Measurements from ENCODE around the gene MDGA2. TPM values are rescaled to one million over a fixed set of nuclear protein-coding genes. Genes with fewer than 3 reads are reported as not detected.
"Not testable (repeated sequence)": the region's sequence is repeated elsewhere in the genome, so short reads cannot be mapped to it uniquely, and the experiment has no call there.

MDGA2 gene
- total RNA-seq, 2 experiments from 2014 or later: not detected

DNA sequence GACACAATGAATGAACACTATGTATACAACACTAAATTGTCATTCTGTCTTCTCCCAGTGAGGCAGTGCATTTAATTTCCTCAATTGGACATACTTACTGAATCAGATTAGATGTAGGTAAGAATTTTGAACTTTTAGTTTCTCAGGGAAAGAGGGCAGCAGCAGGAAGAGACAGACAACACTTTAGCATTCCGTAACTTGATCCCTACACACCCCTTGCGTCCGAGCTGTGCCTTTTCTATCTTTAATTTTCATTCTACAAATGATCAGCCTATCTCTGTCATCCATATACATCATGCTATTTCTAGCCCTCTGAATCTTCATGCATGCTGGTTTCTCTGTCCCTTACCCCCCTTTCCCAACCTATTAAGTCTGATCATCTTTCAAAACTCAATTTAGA, 665.8 kb downstream of the MDGA2 start:
- no peaks in the 10 kb centered on the region for H3K36me3 Mint-ChIP-seq (ENCODE audit: low read depth)
- peaks cover 2% of the 10 kb centered on the region for H3K9me3 Mint-ChIP-seq (ENCODE audit: insufficient read depth)
- no peaks in the 10 kb centered on the region for H3K4me1 Mint-ChIP-seq (ENCODE audit: low read depth)
- H3K27me3 Mint-ChIP-seq (ENCODE audit: low read depth): no peaks in the 10 kb centered on the region
- ChIA-PET CTCF (no interaction called here), POLR2A (no interaction called here)
- no peak for ATAC-seq
- no peak for DNase-seq
- H3K27ac Mint-ChIP-seq: no peak overlapping the region
- H3K4me3 Mint-ChIP-seq: no peak overlapping the region

DNA sequence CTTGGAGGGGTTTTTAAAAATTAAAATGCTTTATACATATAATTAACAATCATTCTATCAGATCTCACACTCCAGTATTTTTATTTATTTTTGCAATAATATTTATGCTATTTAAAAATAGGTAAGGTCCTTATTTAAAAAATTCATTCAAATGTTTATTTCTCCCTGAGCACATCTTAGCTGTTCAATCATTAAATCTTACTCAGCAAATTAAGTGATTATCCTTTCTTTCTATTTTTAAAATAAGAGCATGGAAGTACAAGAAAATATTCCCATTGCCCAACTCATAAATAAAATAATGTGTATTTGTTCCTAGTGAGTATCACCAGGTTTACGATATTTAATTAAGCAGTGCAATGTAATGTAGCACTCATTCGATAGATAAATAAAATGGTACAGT, 666.7 kb downstream of the MDGA2 start:
- ATAC-seq (no peak), DNase-seq (no peak)
- Mint-ChIP-seq H3K36me3 (ENCODE audit: low read depth) (no peaks in the 10 kb centered on the region), H3K27me3 (ENCODE audit: low read depth) (no peaks in the 10 kb centered on the region), H3K9me3 (ENCODE audit: insufficient read depth) (no peaks in the 10 kb centered on the region), H3K4me1 (ENCODE audit: low read depth) (no peaks in the 10 kb centered on the region), H3K4me3 (no peak overlapping the region), H3K27ac (no peak overlapping the region)
- ChIA-PET POLR2A (no interaction called here), CTCF (no interaction called here)

DNA sequence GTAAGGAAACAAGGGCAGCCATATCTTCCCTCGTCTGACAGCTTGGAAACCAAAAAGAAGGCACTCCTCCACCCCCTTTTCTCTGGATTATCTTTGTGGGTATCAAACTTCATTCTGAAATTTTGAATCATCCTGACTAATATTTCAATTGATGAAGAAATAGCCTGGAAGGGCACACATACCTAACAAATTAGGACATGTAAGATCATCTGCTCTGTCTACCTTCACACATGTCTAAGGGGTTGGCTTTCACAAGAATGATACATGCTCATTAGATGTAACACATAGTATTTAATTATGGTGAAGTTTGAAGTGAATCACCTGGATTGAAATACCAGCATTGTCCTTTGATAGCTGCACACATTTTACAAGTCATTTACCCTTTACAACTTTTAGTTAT, 675.7 kb downstream of the MDGA2 start:
- Mint-ChIP-seq H3K27ac (no peak overlapping the region), H3K27me3 (ENCODE audit: low read depth) (no peaks in the 10 kb centered on the region), H3K4me1 (ENCODE audit: low read depth) (no peaks in the 10 kb centered on the region), H3K36me3 (ENCODE audit: low read depth) (no peaks in the 10 kb centered on the region), H3K9me3 (ENCODE audit: insufficient read depth) (no peaks in the 10 kb centered on the region), H3K4me3 (no peak overlapping the region)
- ATAC-seq (no peak), DNase-seq (no peak)
- ChIA-PET POLR2A (no interaction called here), CTCF (no interaction called here)

DNA sequence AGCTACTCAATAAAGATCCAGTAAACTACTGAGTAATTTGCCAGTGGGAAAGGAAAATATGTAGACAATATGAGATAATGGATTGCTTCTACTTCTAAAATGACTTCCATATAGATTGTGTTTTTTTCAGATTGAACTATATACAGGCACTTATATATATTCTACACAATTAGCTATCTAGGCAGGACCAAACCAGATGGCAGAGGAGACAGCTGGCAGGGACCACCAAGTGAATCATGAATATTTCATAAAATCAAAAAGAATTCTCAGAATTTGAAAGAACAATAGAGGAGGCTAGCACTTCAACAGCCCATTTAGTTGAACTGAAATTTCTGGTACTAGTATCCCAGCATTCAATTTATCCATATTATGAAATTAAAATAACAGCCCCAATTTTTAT, 685.8 kb downstream of the MDGA2 start:
- Mint-ChIP-seq H3K27ac (no peak overlapping the region), H3K36me3 (ENCODE audit: low read depth) (no peaks in the 10 kb centered on the region), H3K4me1 (ENCODE audit: low read depth) (no peaks in the 10 kb centered on the region), H3K9me3 (ENCODE audit: insufficient read depth) (no peaks in the 10 kb centered on the region), H3K4me3 (no peak overlapping the region), H3K27me3 (ENCODE audit: low read depth) (no peaks in the 10 kb centered on the region)
- CTCF ChIA-PET: no interaction called here
- DNase-seq (no peak), ATAC-seq (no peak)
- POLR2A ChIA-PET: no interaction called here

DNA sequence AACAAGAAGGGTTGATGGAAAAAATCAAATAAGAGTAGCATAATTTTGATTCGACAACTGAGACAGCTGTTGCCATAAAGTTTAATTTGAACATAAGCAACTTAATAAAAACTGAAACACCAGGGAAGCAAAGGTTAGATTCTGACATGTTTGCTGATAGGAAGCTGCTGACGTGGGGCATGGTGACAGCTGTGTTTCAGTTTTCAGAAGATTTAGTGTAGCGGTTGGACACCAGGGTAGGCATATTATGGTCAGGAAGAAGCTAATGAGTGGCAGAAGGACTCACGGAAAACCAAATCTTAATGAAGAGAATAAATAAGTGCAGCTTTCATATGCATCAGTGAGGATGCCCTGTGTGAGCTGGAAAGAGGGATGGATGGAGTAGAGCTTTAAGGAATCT, 687.1 kb downstream of the MDGA2 start:
- Mint-ChIP-seq H3K27ac (no peak overlapping the region), H3K4me3 (no peak overlapping the region), H3K27me3 (ENCODE audit: low read depth) (no peaks in the 10 kb centered on the region), H3K4me1 (ENCODE audit: low read depth) (no peaks in the 10 kb centered on the region), H3K36me3 (ENCODE audit: low read depth) (no peaks in the 10 kb centered on the region), H3K9me3 (ENCODE audit: insufficient read depth) (no peaks in the 10 kb centered on the region)
- ATAC-seq: no peak
- no peak for DNase-seq
- ChIA-PET POLR2A (no interaction called here), CTCF (no interaction called here)

DNA sequence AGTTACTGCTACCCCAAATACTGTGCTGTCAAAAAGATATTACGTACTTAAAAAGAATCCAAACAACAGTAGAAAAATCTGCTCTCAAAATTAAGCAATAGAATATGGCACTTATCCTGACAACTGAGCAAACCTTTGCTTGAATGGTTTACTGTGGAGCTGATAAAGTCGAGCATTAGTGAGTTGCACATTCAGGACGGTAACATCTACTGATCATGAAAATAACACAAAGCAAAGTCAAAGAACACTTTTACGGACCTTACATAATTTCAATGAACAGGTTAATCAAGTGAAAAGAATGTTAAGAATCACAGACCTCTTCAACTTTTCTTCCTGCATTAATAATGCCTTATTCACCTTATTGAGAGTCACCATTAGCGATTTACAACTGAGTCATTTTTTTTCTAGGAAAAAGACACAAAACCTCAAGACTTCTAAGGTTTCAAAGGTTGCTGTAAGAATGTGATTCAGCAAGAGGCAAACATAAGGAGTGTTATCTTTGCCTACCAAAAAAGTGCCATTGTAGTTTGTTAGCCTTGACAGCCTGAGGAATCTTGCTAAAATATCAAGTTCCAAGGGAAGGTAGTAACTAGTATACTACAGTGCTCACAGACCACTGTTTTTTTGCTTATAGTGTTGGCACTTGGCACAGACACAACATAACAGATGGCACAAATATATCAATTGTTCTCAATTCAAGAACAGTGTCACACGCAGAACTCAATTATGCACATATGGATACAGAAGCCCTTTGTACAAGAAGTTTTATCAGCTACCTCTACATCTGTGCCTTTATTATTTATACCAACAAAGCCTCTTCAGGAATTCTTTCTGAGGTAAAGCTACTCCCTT, 689.6 kb downstream of the MDGA2 start:
- H3K4me1 Mint-ChIP-seq (ENCODE audit: low read depth): no peaks in the 10 kb centered on the region
- CTCF ChIA-PET: no interaction called here
- ATAC-seq (no peak), DNase-seq (no peak)
- H3K36me3 Mint-ChIP-seq (ENCODE audit: low read depth): no peaks in the 10 kb centered on the region
- no peaks in the 10 kb centered on the region for H3K9me3 Mint-ChIP-seq (ENCODE audit: insufficient read depth)
- no peak overlapping the region for H3K27ac Mint-ChIP-seq
- H3K27me3 Mint-ChIP-seq (ENCODE audit: low read depth): no peaks in the 10 kb centered on the region
- no peak overlapping the region for H3K4me3 Mint-ChIP-seq
- POLR2A ChIA-PET: no interaction called here

DNA sequence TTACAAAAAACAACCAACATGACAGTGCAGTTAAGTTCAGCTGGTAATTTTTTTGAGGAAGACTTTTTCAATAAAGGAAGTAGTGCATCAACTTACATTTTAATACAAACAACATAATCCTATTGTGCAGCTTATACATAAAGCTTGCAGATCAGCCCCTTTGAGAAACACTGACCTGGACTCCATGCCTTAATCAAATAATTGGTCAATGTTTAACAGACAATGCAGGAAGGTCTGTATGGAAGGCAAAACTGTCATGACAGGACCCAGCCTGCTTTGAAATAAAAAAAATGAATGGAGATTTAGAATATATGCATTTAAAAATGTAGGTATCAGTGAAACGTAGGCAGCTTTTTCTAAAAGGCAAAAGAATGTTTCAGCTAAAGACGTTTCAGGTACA, 702.1 kb downstream of the MDGA2 start:
- H3K36me3 Mint-ChIP-seq (ENCODE audit: low read depth): no peaks in the 10 kb centered on the region
- H3K4me3 Mint-ChIP-seq: no peak overlapping the region
- no peak overlapping the region for H3K27ac Mint-ChIP-seq
- ChIA-PET CTCF (no interaction called here), POLR2A (no interaction called here)
- H3K9me3 Mint-ChIP-seq (ENCODE audit: insufficient read depth): no peaks in the 10 kb centered on the region
- no peaks in the 10 kb centered on the region for H3K27me3 Mint-ChIP-seq (ENCODE audit: low read depth)
- DNase-seq (no peak), ATAC-seq (no peak)
- no peaks in the 10 kb centered on the region for H3K4me1 Mint-ChIP-seq (ENCODE audit: low read depth)

DNA sequence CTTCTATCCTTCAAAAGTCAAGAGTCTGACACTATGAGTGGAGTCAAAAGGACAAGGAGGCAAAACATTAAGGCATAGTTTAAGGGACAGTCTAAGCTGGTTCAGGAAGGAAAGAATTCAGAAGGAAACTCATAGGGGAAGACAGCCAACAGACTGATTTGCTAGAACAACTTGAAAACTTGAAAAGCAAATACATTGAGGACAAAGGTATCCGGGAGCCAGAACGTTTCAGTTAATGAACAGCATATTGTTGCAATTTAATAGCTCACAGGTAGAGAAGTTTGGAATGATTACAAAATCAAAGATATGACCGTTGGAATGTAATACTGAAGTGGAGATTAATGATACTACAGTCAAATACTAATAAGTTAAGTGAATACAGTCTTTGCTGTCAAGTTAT, 711.0 kb downstream of the MDGA2 start:
- Mint-ChIP-seq H3K4me1 (ENCODE audit: low read depth) (no peaks in the 10 kb centered on the region), H3K27me3 (ENCODE audit: low read depth) (no peaks in the 10 kb centered on the region)
- CTCF ChIA-PET: no interaction called here

DNA sequence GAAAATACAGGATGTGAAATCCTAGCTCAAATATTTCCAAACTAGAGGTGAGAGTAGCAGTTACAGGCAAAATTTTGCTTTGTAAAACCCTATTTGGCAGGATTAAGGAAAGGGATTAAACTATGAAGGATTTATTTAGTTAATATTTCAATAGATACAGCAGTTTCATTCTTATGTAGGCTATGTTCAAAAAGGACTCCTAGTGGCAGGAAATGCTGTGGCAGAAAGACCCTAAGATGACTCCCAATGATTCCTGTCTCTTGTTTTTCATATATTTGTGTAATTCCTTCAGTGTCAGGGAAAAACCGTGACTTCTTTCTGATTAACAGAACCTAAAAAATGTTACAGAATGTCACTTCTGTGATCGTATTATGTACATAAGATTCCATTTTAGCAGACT, 724.3 kb downstream of the MDGA2 start:
- H3K4me3 Mint-ChIP-seq: no peak overlapping the region
- H3K4me1 Mint-ChIP-seq (ENCODE audit: low read depth): no peaks in the 10 kb centered on the region
- H3K36me3 Mint-ChIP-seq (ENCODE audit: low read depth): no peaks in the 10 kb centered on the region
- H3K9me3 Mint-ChIP-seq (ENCODE audit: insufficient read depth): peaks cover 11% of the 10 kb centered on the region
- ATAC-seq (no peak), DNase-seq (no peak)
- H3K27ac Mint-ChIP-seq: no peak overlapping the region
- ChIA-PET CTCF (no interaction called here), POLR2A (no interaction called here)
- H3K27me3 Mint-ChIP-seq (ENCODE audit: low read depth): no peaks in the 10 kb centered on the region

More for the DNA sequence above, 711.0 kb downstream of the MDGA2 start:
- POLR2A ChIA-PET: no interaction called here
- no peak overlapping the region for H3K4me3 Mint-ChIP-seq
- no peak overlapping the region for H3K27ac Mint-ChIP-seq
- H3K9me3 Mint-ChIP-seq (ENCODE audit: insufficient read depth): peaks cover 3% of the 10 kb centered on the region
- H3K36me3 Mint-ChIP-seq (ENCODE audit: low read depth): no peaks in the 10 kb centered on the region
- no peak for ATAC-seq
- no peak for DNase-seq

DNA sequence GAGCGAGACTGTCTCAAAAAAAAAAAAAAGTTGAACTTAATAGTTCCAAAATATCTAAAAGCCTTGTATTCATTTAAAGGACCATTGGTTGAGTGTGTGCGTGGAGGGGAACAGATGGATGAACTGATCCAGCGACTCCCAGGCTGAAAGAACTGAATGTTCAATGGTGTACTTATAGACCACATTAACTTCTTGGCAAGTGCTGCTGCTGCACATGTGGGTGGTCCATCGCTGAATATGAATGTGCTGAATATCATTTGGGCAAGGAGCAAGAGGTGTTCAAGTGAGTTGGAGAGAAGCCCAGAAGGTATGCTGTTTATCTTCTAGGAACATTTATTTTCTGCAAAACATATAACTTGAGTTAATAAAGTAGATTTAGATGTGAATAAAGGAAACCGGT, 734.8 kb downstream of the MDGA2 start:
- Mint-ChIP-seq H3K36me3 (ENCODE audit: low read depth) (no peaks in the 10 kb centered on the region), H3K27me3 (ENCODE audit: low read depth) (no peaks in the 10 kb centered on the region), H3K4me3 (no peak overlapping the region), H3K27ac (no peak overlapping the region), H3K9me3 (ENCODE audit: insufficient read depth) (peaks cover 21% of the 10 kb centered on the region), H3K4me1 (ENCODE audit: low read depth) (no peaks in the 10 kb centered on the region)
- ChIA-PET POLR2A (no interaction called here), CTCF (no interaction called here)
- DNase-seq: no peak
- no peak for ATAC-seq

DNA sequence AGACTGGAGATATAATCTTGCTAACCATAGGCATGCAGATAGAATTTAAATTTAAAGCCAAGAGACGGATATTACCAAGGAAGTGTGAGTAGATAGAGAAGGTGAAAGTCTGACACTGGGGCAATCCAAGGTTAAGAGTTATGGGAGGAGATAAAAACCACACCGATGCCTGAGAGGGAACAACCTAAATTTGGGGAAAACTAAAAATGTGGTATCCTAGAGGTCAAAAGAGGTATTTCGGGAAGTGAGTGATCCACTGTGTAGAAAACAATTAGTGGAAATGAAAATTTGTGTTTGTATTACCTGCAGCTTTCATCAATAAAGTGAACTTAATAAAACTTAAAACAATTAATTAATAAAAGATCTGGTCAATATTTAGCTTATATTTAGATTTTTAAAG, 754.9 kb downstream of the MDGA2 start:
- Mint-ChIP-seq H3K4me1 (ENCODE audit: low read depth) (no peaks in the 10 kb centered on the region), H3K4me3 (no peak overlapping the region), H3K36me3 (ENCODE audit: low read depth) (no peaks in the 10 kb centered on the region), H3K9me3 (ENCODE audit: insufficient read depth) (peaks cover 13% of the 10 kb centered on the region), H3K27ac (no peak overlapping the region), H3K27me3 (ENCODE audit: low read depth) (no peaks in the 10 kb centered on the region)
- POLR2A ChIA-PET: no interaction called here
- CTCF ChIA-PET: no interaction called here
- DNase-seq (no peak), ATAC-seq (no peak)

DNA sequence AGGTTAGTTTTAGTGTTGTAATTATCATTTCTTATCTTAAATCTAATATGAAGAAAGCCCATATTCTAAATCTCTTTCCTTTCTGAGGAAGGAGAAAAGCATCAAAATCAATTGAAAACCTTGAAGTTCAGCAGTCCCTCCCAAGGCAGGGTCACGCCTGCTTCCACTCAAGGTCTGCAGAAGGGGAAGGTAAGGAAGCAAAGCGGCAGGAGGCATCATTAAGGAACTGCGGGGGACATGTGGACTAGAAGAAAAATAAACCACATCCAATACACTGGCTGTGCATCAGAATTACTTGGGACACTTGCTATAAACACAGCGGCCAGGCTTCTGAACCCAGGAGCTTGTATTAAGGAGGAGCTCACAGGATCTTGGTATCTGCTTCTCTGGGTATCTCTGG, 759.9 kb downstream of the MDGA2 start:
- H3K4me1 Mint-ChIP-seq (ENCODE audit: low read depth); DNase-seq; CTCF ChIA-PET; ATAC-seq; H3K36me3 Mint-ChIP-seq (ENCODE audit: low read depth); H3K27ac Mint-ChIP-seq; POLR2A ChIA-PET; H3K27me3 Mint-ChIP-seq (ENCODE audit: low read depth); H3K4me3 Mint-ChIP-seq: not testable (repeated sequence)
- peaks cover 18% of the 10 kb centered on the region for H3K9me3 Mint-ChIP-seq (ENCODE audit: insufficient read depth)

DNA sequence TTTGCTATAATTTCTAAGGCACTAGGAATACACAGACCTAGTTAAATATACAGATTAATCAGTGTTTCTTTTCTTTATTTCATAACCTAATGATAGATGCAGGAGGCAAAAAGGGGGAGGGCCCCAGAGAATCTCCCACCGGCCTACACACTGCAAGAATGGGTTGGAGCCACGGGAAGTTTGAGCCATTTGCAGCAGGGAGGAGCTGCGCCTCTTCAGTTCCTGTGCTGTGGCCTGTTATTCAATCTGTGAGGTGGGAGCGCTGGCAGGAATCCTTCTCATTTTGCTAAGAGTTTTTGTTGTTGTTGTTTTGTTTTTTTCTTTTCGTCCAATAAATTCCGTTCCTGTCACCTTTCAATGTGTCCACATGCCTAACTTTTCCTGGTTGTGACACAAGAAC, 772.6 kb downstream of the MDGA2 start:
- no peak for DNase-seq
- ATAC-seq: no peak
- peaks cover 18% of the 10 kb centered on the region for H3K9me3 Mint-ChIP-seq (ENCODE audit: insufficient read depth)
- no peak overlapping the region for H3K4me3 Mint-ChIP-seq
- no peaks in the 10 kb centered on the region for H3K36me3 Mint-ChIP-seq (ENCODE audit: low read depth)
- POLR2A ChIA-PET: no interaction called here
- no peak overlapping the region for H3K27ac Mint-ChIP-seq
- no peaks in the 10 kb centered on the region for H3K27me3 Mint-ChIP-seq (ENCODE audit: low read depth)
- no peaks in the 10 kb centered on the region for H3K4me1 Mint-ChIP-seq (ENCODE audit: low read depth)
- CTCF ChIA-PET: no interaction called here
